GM18511 (cell line): ENCODE data around the gene P3H1.
"Not testable (repeated sequence)": the region's sequence is repeated elsewhere in the genome, so short reads cannot be mapped to it uniquely, and the experiment has no call there.

ENCODE experiments used
- ATAC-seq: cut with Tn5 transposase; IDR thresholded peaks from one replicate; pipeline ENCODE4 v1.9.1; 2021; ENCODE audit warnings: mild to moderate bottlenecking, moderate library complexity; ENCODE audit not compliant: unreplicated experiment

P3H1 gene

GRCh38 chr1:42733415-42734200 is 33.2 kb downstream of the P3H1 start:
- ATAC-seq, result no peak

- no peak for ATAC-seq
Observed at GRCh38 chr1:42732126-42732680, 34.6 kb downstream of the P3H1 start.

- ATAC-seq, result no peak
Observed at GRCh38 chr1:42731585-42731984, 35.2 kb downstream of the P3H1 start.

- ATAC-seq, result no peak
Observed at GRCh38 chr1:42730988-42731387, 35.8 kb downstream of the P3H1 start.

- no peak for ATAC-seq
Observed at GRCh38 chr1:42730002-42730401, 36.8 kb downstream of the P3H1 start.

GRCh38 chr1:42725820-42726219 is 41.0 kb downstream of the P3H1 start:
- ATAC-seq, result not testable (repeated sequence)

- no peak for ATAC-seq
Observed at GRCh38 chr1:42723511-42723910, 43.3 kb downstream of the P3H1 start.

GRCh38 chr1:42722403-42722802 is 44.4 kb downstream of the P3H1 start:
- ATAC-seq, result not testable (repeated sequence)

GRCh38 chr1:42721926-42722325 is 44.9 kb downstream of the P3H1 start:
- ATAC-seq, result no peak

GRCh38 chr1:42720868-42721267 is 46.0 kb downstream of the P3H1 start:
- no peak for ATAC-seq

- ATAC-seq, result not testable (repeated sequence)
Observed at GRCh38 chr1:42714441-42714840, 52.4 kb downstream of the P3H1 start.

- no peak for ATAC-seq
Observed at GRCh38 chr1:42713293-42713692, 53.5 kb downstream of the P3H1 start.

- not testable (repeated sequence) for ATAC-seq
Observed at GRCh38 chr1:42712808-42713207, 54.0 kb downstream of the P3H1 start.

GRCh38 chr1:42703888-42704464 is 62.9 kb downstream of the P3H1 start:
- ATAC-seq, result no peak

GRCh38 chr1:42700006-42700405 is 66.8 kb downstream of the P3H1 start:
- ATAC-seq, result no peak

GRCh38 chr1:42698081-42698813 is 68.6 kb downstream of the P3H1 start:
- no peak for ATAC-seq
